Loucy (cell line): ENCODE results near the gene PSMA2.

Experiments
- H2AFZ ChIP-seq: fragments of 200-600 bp; sonication (generic); 2 replicates; pipeline ENCODE4 v1.6.0; 2016; ENCODE audit warnings: antibody characterized with exemption, mild to moderate bottlenecking, low read length, moderate library complexity
- H3F3A ChIP-seq: fragments of 200-600 bp; 2 replicates; pipeline ENCODE4 v1.6.0; 2016; ENCODE audit warnings: antibody characterized with exemption, low read depth, mild to moderate bottlenecking
- H3K27me3 ChIP-seq: fragments of 200-600 bp; sonication (generic); 2 replicates; pipeline ENCODE4 v1.6.1; 2014; ENCODE audit warnings: low read length, mild to moderate bottlenecking; ENCODE audit not compliant: insufficient read depth, poor library complexity, severe bottlenecking
- H3K36me3 ChIP-seq: fragments of 200-600 bp; sonication (generic); 2 replicates; pipeline ENCODE4 v1.6.1; 2016; ENCODE audit warnings: low read length; ENCODE audit not compliant: insufficient read depth
- H3K4me1 ChIP-seq: fragments of 200-600 bp; sonication (generic); 2 replicates; pipeline ENCODE4 v1.5.1; 2014; ENCODE audit warnings: low read length, mild to moderate bottlenecking; ENCODE audit not compliant: insufficient read depth, poor library complexity, severe bottlenecking
- H3K4me2 ChIP-seq: fragments of 200-600 bp; sonication (generic); 2 replicates; pipeline ENCODE4 v1.6.0; 2014; ENCODE audit warnings: antibody characterized with exemption, low read length, low read depth, mild to moderate bottlenecking; ENCODE audit not compliant: poor library complexity, severe bottlenecking
- H3K4me3 ChIP-seq: fragments of 200-600 bp; sonication (generic); 2 replicates; pipeline ENCODE4 v1.5.1; 2014; ENCODE audit warnings: low read length, mild to moderate bottlenecking, mixed read lengths; ENCODE audit not compliant: poor library complexity, severe bottlenecking
- H3K79me2 ChIP-seq: fragments of 200-600 bp; sonication (generic); 2 replicates; pipeline ENCODE4 v1.6.1; 2014; ENCODE audit warnings: low read length; ENCODE audit not compliant: insufficient read depth
- H3K9ac ChIP-seq: fragments of 200-600 bp; sonication (generic); 2 replicates; pipeline ENCODE4 v1.6.0; 2014; ENCODE audit warnings: mild to moderate bottlenecking, low read depth, low read length, moderate library complexity; ENCODE audit not compliant: poor library complexity, severe bottlenecking
- H3K9me2 ChIP-seq: fragments of 200-600 bp; sonication (generic); replicated peaks from 2 replicates; pipeline ENCODE4 v1.6.1; 2016; ENCODE audit warnings: low read depth, low read length, mixed read lengths
- H3K9me3 ChIP-seq: fragments of 200-600 bp; sonication (generic); 2 replicates; pipeline ENCODE4 v1.6.1; 2014; ENCODE audit warnings: mild to moderate bottlenecking, antibody characterized with exemption, low read length, low read depth; ENCODE audit not compliant: insufficient read depth
- H4K20me1 ChIP-seq: fragments of 200-600 bp; sonication (generic); 2 replicates; pipeline ENCODE4 v1.6.0; 2014; ENCODE audit warnings: antibody characterized with exemption, low read length, mild to moderate bottlenecking; ENCODE audit not compliant: insufficient read depth, poor library complexity, severe bottlenecking
- EZH2phosphoT487 ChIP-seq: fragments of 200-600 bp; IDR thresholded peaks from 2 replicates; pipeline ENCODE4 v1.6.1; 2018; ENCODE audit warnings: antibody characterized with exemption, mild to moderate bottlenecking, moderate library complexity, borderline replicate concordance
- TF ChIP-seq, protein P1 (sequence below): fragments of 200-600 bp; sonication (generic); conservative IDR thresholded peaks from 2 replicates; pipeline ENCODE4 v1.5.1; 2014; ENCODE audit warnings: mild to moderate bottlenecking, antibody characterized with exemption, low read length

PSMA2 gene

DNA sequence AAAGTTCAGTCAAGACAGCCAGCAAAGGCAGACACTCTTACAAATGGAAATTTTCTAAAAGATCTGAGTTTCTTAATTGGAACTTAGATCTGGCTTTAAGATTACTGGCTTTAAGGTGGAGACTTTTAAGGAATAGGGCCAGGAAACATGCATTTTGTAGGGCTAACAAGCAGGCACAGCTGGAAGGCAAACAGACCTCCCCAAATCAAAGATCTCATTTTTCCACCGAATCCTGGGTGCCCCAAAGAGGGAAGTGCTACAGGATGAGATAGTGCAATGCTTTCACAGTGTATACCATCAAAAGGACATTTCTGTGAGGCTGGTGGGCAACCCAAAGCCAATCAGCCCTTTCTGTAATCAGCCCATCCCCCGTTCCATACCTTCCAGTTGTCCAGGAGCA is 27.6 kb upstream of the PSMA2 start:
- no peak overlapping the region for H3K4me3 ChIP-seq
- no peak overlapping the region for H3K4me2 ChIP-seq
- H3K9me2 ChIP-seq, result no peaks in the 10 kb centered on the region
- no peak overlapping the region for H3K9ac ChIP-seq
- no peaks in the 10 kb centered on the region for H4K20me1 ChIP-seq
- no peak for TF ChIP-seq EZH2phosphoT487
- TF ChIP-seq, protein P1, sequence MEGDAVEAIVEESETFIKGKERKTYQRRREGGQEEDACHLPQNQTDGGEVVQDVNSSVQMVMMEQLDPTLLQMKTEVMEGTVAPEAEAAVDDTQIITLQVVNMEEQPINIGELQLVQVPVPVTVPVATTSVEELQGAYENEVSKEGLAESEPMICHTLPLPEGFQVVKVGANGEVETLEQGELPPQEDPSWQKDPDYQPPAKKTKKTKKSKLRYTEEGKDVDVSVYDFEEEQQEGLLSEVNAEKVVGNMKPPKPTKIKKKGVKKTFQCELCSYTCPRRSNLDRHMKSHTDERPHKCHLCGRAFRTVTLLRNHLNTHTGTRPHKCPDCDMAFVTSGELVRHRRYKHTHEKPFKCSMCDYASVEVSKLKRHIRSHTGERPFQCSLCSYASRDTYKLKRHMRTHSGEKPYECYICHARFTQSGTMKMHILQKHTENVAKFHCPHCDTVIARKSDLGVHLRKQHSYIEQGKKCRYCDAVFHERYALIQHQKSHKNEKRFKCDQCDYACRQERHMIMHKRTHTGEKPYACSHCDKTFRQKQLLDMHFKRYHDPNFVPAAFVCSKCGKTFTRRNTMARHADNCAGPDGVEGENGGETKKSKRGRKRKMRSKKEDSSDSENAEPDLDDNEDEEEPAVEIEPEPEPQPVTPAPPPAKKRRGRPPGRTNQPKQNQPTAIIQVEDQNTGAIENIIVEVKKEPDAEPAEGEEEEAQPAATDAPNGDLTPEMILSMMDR, result no peak
- H2AFZ ChIP-seq, result no peak overlapping the region
- H3K9me3 ChIP-seq, result peaks cover 7% of the 10 kb centered on the region; the same call in 1 of the 2 replicates
- no peaks in the 10 kb centered on the region for H3K79me2 ChIP-seq
- no peaks in the 10 kb centered on the region for H3K27me3 ChIP-seq
- no peaks in the 10 kb centered on the region for H3K4me1 ChIP-seq
- H3K36me3 ChIP-seq, result no peaks in the 10 kb centered on the region
- no peaks in the 10 kb centered on the region for H3F3A ChIP-seq

DNA sequence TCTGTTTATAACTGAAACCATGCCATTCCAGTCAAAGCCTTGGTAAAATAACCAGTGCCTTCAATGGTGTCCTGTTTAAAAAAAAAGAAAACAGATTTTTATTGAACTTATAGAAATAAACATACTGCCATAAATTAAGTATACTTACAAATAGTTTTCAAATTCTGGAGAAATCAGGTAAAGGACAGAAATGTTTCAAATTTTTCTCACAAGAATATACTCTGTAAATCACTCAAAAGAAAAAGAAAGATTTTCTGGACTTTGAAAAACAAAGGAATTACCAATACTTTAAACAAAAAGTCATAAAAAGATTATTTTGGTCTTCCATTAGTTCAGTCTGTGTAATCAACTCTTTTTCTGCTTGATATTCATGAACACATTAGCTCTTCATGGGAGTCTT is 24.1 kb upstream of the PSMA2 start:
- Histone ChIP-seq H3K9ac (no peak overlapping the region), H3K36me3 (no peaks in the 10 kb centered on the region), H3K4me3 (no peak overlapping the region), H4K20me1 (no peaks in the 10 kb centered on the region), H3K9me3 (peaks cover 7% of the 10 kb centered on the region; the same call in 1 of the 2 replicates), H3K4me1 (no peaks in the 10 kb centered on the region), H3K4me2 (no peak overlapping the region), H3K9me2 (no peaks in the 10 kb centered on the region; the same call in 1 of the 2 replicates), H3F3A (no peaks in the 10 kb centered on the region), H3K79me2 (no peaks in the 10 kb centered on the region), H2AFZ (no peak overlapping the region), H3K27me3 (no peaks in the 10 kb centered on the region)
- TF ChIP-seq EZH2phosphoT487, result no peak
- TF ChIP-seq, protein P1, result no peak

DNA sequence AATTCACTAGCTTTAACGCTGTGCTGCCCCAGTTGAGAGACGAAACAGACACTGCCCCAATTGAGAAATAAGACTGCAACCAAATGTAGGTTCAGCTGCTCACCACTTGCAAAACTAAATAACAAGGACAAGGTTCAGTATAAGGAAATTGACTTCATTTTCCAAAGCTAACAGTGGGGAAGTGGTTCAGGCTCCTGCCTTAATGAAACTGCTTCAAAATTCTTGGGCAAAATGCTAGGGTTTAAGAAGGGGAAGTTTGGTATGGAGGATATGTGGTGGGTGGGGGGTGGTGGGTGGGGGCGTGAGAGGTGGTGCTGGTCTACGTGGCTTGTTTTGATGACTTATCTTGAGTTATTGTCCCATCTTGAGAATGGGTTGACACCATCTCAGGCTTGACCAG is 22.0 kb upstream of the PSMA2 start:
- no peak overlapping the region for H3K4me2 ChIP-seq
- no peaks in the 10 kb centered on the region; the same call in 1 of the 2 replicates for H3K9me2 ChIP-seq
- TF ChIP-seq EZH2phosphoT487, result no peak
- TF ChIP-seq, protein P1, result no peak
- H3K36me3 ChIP-seq, result no peaks in the 10 kb centered on the region
- no peak overlapping the region for H2AFZ ChIP-seq
- H3K4me1 ChIP-seq, result no peaks in the 10 kb centered on the region
- H3K9ac ChIP-seq, result no peak overlapping the region
- no peak overlapping the region for H3K4me3 ChIP-seq
- no peaks in the 10 kb centered on the region for H3F3A ChIP-seq
- H3K27me3 ChIP-seq, result no peaks in the 10 kb centered on the region
- no peaks in the 10 kb centered on the region for H4K20me1 ChIP-seq
- H3K79me2 ChIP-seq, result no peaks in the 10 kb centered on the region
- H3K9me3 ChIP-seq, result peaks cover 7% of the 10 kb centered on the region; the same call in 1 of the 2 replicates
